Thyroid gland (tissue), 4 donors: Measurements from ENCODE around the gene PROX2. TPM values are rescaled to one million over a fixed set of nuclear protein-coding genes. Genes with fewer than 3 reads are reported as not detected.

Experiments
- DNase-seq, 2 donors: peaks; one replicate each; pipeline ENCODE4 v3.0.0-alpha.2; 2019
- H3K27ac ChIP-seq, 3 donors: fragments of 200-600 bp; sonication (generic); 1 replicate in 2 of 3; 2 replicates in 1 of 3; pipeline ENCODE4 v1.5.1; 2016 to 2019; ENCODE audit warnings: mild to moderate bottlenecking in 1 of 3, moderate library complexity in 1 of 3
- H3K27me3 ChIP-seq: fragments of 200-600 bp; sonication (generic); one replicate; pipeline ENCODE4 v1.5.1; 2019
- H3K36me3 ChIP-seq, 2 donors: fragments of 200-600 bp; sonication (generic); one replicate each; pipeline ENCODE4 v1.5.1; 2016 to 2019
- H3K4me1 ChIP-seq, 2 donors: fragments of 200-600 bp; sonication (generic); one replicate each; pipeline ENCODE4 v1.5.1; 2017 to 2019
- H3K4me3 ChIP-seq, 3 donors: fragments of 200-600 bp; sonication (generic); replicated peaks in 1 of 3; 1 replicate in 2 of 3; 2 replicates in 1 of 3; pipeline ENCODE4 v1.5.1; 2016; ENCODE audit warnings: mild to moderate bottlenecking in 1 of 3
- H3K9me3 ChIP-seq: fragments of 200-600 bp; sonication (generic); one replicate; pipeline ENCODE4 v1.5.1; 2017
- CTCF ChIP-seq, 6 experiments: fragments of 200-600 bp in 3 of 6; fragments of 450-650 bp in 3 of 6; sonication (generic) in 3 of 6; IDR thresholded peaks; one replicate each; pipeline ENCODE4 v1.5.1; 2016 to 2019; ENCODE audit warnings: antibody characterized with exemption in 6 of 6, mild to moderate bottlenecking in 2 of 6, inconsistent platforms in 1 of 6, moderate library complexity in 1 of 6
- POLR2A ChIP-seq, 2 donors: fragments of 450-650 bp; IDR thresholded peaks; one replicate each; pipeline ENCODE4 v1.6.1; 2017; ENCODE audit warnings: antibody characterized with exemption in 2 of 2, mild to moderate bottlenecking in 2 of 2, moderate library complexity in 1 of 2
- WGBS, 2 donors: methylation state at CpG; one replicate each; pipeline ENCODE4 v1.1.5; 2017; 5-methylcytosine and 5-hydroxymethylcytosine counted together
- intact Hi-C: fragments of 100-400 bp; cut with DNase I; formaldehyde crosslinking; loops from one replicate; pipeline ENCODE4 v1.15.1; 2023
- total RNA-seq, 4 donors: library from RNA; depleted of rRNA; stranded (reverse); fragments of >200 nt; gene quantifications; one replicate each; pipeline ENCODE4 v1.2.3, GENCODE V29; 2016

The PROX2 gene
- total RNA-seq, 4 donors from 2014 or later, result not detected

DNA sequence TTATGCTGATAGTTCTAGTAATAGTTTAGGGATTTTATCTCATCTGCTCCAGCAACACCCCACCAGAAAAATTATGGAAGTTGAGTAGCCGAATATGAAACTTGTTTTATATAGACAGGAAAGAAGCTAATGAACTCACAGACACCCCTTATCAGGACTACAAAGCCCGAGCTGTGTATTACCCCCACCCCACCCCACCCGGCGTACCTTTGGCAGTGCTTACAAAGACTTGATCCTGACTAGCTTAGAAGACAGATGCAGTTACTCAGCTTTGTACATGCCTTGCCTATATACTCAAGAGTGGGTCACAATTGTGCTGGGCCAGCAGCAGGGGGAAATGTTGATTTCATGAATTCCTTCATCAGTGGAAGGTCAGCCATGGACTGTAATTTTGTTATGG is 22.4 kb downstream of the PROX2 start:
- Histone ChIP-seq H3K27me3 (no peaks in the 10 kb centered on the region), H3K36me3 (no peaks in the 10 kb centered on the region), H3K4me3 (no peak overlapping the region), H3K27ac (peak overlapping the region; percentile 83 to 89 (median 85)), H3K9me3 (no peaks in the 10 kb centered on the region), H3K4me1 (peaks cover 24 to 37% of the 10 kb centered on the region in 2 donors)
- TF ChIP-seq CTCF (IDR thresholded peaks at IDR 0.05) (no peak), POLR2A (IDR thresholded peaks at IDR 0.05) (no peak)
- DNase-seq, result no peak
- intact Hi-C loops, result no loop called here
- WGBS, 2 donors, result 56% methylated on average over 4 of the region's 4 CpGs

- H3K36me3 ChIP-seq, result no peaks in the 10 kb centered on the region
- no peaks in the 10 kb centered on the region for H3K27me3 ChIP-seq
- H3K9me3 ChIP-seq, result no peaks in the 10 kb centered on the region
- WGBS, 2 donors, result 6 to 12% methylated on average over 2 of the region's 2 CpGs
- peaks cover 29 to 37% of the 10 kb centered on the region in 2 donors for H3K4me1 ChIP-seq
- H3K27ac ChIP-seq, result peak overlapping the region; percentile 83 to 89 (median 85)
- TF ChIP-seq CTCF (IDR thresholded peaks at IDR 0.05), result peak in 1 of 6 experiments; percentile 14
- peak in 1 of 2 donors; percentile 37 for TF ChIP-seq POLR2A (IDR thresholded peaks at IDR 0.05)
- no peak overlapping the region for H3K4me3 ChIP-seq
- intact Hi-C loops, result no loop called here
- DNase-seq, result peak; percentile 35 to 41
Observed at GRCh38 chr14:74852922-74853530, 22.9 kb downstream of the PROX2 start.

- no peak overlapping the region for H3K4me3 ChIP-seq
- no peaks in the 10 kb centered on the region for H3K36me3 ChIP-seq
- H3K27me3 ChIP-seq, result no peaks in the 10 kb centered on the region
- WGBS, 2 donors, result 62 to 69% methylated on average over 2 of the region's 2 CpGs
- peak overlapping the region in 1 of 3 donors; percentile 21 for H3K27ac ChIP-seq
- TF ChIP-seq CTCF (IDR thresholded peaks at IDR 0.05) (no peak), POLR2A (IDR thresholded peaks at IDR 0.05) (no peak)
- intact Hi-C loops, result no loop called here
- peaks cover 20 to 29% of the 10 kb centered on the region in 2 donors for H3K4me1 ChIP-seq
- H3K9me3 ChIP-seq, result no peaks in the 10 kb centered on the region
- DNase-seq, result no peak
Observed at GRCh38 chr14:74848768-74849167, 27.2 kb downstream of the PROX2 start.

DNA sequence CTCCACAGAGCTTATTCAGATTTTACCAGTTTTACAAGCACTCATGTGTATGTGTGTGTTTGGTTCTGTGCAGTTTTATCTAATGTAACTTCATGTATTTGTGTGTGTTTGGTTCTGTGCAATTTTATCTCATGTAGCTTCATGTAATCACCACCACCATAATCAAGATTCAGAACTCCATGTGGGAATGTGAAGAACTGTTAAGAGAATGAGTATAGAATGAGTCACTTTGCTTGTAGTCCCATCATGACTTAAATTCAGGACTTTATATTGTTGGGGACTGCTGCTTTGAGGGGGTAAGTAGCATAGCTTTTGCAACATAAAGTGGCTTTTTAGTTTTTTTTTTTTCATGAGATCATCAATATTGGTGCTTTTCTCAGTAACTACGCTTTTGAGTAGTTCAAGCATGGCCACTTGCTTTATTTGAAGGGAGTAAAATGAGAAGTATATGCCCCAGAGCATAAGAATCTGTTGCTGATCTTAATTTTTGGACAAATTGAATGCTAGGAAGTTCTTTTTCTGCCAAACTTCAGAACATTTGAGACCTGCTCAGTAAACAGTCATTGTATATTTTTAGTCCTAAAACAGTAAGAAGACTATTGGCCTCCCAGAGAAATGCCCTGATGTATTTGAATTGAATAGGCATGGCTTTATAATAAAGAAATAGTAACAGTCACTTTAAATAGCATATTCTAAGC is 28.8 kb downstream of the PROX2 start:
- DNase-seq, result no peak
- WGBS, 2 donors, result 89% methylated on average over 1 of the region's 1 CpG
- peaks cover 5 to 14% of the 10 kb centered on the region in 2 donors for H3K4me1 ChIP-seq
- H3K4me3 ChIP-seq, result no peak overlapping the region
- intact Hi-C loops, result no loop called here
- H3K36me3 ChIP-seq, result no peaks in the 10 kb centered on the region
- no peaks in the 10 kb centered on the region for H3K9me3 ChIP-seq
- H3K27me3 ChIP-seq, result no peaks in the 10 kb centered on the region
- TF ChIP-seq POLR2A (IDR thresholded peaks at IDR 0.05) (no peak), CTCF (IDR thresholded peaks at IDR 0.05) (no peak)
- H3K27ac ChIP-seq, result no peak overlapping the region

DNA sequence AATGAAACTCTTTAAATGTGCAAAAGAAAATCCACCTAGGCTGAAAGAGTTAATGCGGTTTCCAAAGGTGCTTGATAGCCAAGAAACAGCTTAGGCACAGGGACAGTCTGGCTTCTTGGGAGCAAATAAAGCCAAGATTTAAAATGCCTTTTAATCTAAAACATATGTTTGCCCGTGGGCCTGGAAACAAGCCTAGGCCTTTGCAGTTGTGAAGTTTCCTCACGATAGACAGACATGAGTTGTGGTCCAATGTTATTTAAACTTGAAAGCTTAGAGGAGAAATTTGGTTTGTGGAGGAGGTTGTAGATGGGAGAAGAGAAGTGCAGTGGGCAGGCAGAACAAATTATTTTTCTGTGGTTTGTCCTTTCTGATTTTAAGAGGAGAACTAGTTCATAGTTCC is 29.8 kb downstream of the PROX2 start:
- TF ChIP-seq CTCF (IDR thresholded peaks at IDR 0.05) (no peak), POLR2A (IDR thresholded peaks at IDR 0.05) (no peak)
- no peak for DNase-seq
- Histone ChIP-seq H3K9me3 (no peaks in the 10 kb centered on the region), H3K4me3 (no peak overlapping the region), H3K4me1 (peaks cover 5 to 13% of the 10 kb centered on the region in 2 donors), H3K27ac (no peak overlapping the region), H3K27me3 (no peaks in the 10 kb centered on the region), H3K36me3 (no peaks in the 10 kb centered on the region)
- 48 to 68% methylated on average over 3 of the region's 3 CpGs for WGBS, 2 donors
- intact Hi-C loops, result no loop called here
